HG02588 (cell line): ENCODE results near the gene C9orf153.

Source experiments
- ATAC-seq: cut with Tn5 transposase; IDR thresholded peaks from one replicate; pipeline ENCODE4 v1.9.1; 2021; ENCODE audit warnings: mild to moderate bottlenecking, moderate library complexity; ENCODE audit not compliant: unreplicated experiment

C9orf153 gene

GRCh38 chr9:86272221-86272620, 12.8 kb upstream of the C9orf153 start:
- ATAC-seq = no peak

GRCh38 chr9:86263876-86264275, 4.4 kb upstream of the C9orf153 start:
- ATAC-seq = no peak

DNA sequence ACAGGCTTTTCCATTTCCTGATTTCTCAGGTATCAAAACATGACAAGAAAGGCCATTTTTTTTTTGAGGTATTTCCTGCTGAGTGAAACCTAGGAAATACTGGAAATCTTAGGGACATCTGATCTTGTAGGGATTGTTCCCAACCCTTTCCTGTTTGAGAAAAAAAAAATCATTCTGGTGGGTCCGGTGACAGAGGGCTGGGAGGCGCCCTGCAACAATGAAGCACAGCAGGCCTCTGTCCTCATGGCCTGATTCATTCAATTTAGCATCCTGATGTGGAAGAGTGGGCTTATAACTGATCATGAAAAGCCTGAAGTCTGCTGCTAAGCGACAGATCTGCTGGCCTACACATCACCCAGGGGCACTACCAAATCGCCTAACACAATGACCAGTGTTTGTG, 3.0 kb upstream of the C9orf153 start:
- no peak for ATAC-seq

DNA sequence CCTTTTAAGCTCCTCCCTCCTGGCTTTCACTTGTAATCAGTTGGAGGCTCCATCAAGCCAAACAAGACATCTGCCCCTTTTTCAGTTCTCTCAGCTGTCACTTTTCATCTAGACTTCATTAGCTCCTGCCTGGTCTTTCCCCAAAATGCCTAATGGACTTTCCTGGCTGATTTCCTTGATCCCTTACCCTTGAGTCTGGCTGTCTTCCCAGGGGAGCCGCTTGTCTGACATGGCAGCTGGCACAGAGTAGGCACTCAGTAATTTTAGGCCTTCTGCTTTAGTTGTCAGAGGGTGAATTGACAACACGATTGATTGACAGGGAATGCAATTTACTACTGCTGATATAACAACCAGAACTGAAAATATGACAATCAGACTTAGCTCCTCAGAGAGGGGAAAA, 2.1 kb downstream of the C9orf153 start:
- no peak for ATAC-seq

GRCh38 chr9:86256653-86257052, 2.8 kb downstream of the C9orf153 start:
- ATAC-seq = no peak

DNA sequence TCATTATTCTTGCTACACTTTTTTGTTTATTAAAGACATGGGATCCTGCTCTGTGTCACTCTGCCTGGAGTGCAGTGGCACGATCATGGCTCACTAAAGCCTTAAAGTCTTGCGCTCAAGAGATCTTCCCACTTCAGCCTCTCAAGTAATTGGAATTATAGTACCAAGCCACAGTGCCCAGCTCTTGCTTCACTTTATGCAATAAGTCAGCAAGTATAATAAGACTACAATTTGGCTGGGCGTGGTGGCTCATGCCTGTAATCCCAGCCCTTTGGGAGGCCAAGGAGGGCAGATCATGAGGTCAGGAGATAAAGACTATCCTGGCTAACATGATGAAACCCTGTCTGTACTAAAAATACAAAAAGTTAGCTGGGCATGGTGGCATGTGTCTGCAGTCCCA, 5.9 kb downstream of the C9orf153 start:
- ATAC-seq = no peak

GRCh38 chr9:86252870-86253269, 6.6 kb downstream of the C9orf153 start:
- no peak for ATAC-seq

GRCh38 chr9:86250123-86250522, 9.3 kb downstream of the C9orf153 start:
- no peak for ATAC-seq

DNA sequence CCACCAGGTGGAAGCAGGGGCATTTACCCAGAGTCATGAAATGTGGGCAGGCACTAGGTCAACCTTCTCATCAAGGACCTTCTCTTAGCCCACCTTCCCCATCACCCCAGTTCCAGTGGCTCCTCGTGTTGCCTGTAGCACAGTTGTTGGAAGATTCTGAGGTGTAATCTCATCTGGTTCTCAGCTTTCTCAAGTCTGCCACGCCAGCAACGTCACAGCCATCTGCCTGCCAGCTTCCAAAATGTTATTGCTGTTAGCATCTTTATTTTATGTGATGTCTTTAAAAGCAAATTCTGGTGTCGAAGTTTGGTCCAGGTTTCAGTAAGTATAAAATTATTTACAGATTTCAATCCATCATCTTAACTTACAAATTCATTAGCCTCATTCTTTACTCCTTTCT, 10.7 kb downstream of the C9orf153 start:
- ATAC-seq = no peak

DNA sequence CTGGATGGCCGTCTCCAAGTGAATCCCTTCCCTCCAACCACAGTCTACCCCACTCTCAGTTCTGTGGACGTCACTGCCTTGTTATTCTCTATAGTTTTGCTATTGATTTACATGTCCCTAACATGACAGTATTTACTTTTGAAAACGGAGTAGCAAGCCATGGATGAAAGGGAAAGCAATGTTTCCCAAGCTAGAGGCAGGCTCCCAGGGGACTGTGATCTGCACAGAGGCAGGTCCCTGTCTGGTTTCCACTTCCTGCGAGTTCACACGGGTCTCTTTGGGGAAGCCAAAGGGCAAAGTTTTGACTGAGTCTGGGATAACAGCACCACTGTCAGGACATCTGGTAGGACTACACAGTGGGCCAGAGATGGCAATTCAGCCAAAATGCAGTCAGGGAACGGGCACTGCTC, 12.7 kb downstream of the C9orf153 start:
- peak; percentile 89 for ATAC-seq

- ATAC-seq = no peak
Observed at GRCh38 chr9:86242071-86242470, 17.4 kb downstream of the C9orf153 start.

DNA sequence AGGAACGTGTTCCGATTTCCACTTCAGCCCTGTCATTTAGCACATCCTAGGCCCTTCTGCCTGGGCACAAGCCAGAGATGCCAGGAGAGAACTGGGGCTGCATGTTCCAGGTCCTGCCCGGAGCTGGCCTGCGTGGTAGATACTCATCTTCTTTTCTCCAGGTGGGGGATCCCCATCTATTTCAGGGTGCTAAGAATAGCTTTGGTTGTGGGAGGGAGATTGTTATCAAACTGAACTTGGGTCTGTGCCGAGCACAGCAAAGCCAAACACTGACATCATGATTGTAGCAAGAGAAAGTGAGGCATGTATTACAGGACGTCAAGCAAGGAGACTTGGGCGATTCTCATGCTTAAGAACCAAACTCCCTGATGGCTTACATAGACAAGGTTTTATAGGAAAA, 18.2 kb downstream of the C9orf153 start:
- no peak for ATAC-seq

DNA sequence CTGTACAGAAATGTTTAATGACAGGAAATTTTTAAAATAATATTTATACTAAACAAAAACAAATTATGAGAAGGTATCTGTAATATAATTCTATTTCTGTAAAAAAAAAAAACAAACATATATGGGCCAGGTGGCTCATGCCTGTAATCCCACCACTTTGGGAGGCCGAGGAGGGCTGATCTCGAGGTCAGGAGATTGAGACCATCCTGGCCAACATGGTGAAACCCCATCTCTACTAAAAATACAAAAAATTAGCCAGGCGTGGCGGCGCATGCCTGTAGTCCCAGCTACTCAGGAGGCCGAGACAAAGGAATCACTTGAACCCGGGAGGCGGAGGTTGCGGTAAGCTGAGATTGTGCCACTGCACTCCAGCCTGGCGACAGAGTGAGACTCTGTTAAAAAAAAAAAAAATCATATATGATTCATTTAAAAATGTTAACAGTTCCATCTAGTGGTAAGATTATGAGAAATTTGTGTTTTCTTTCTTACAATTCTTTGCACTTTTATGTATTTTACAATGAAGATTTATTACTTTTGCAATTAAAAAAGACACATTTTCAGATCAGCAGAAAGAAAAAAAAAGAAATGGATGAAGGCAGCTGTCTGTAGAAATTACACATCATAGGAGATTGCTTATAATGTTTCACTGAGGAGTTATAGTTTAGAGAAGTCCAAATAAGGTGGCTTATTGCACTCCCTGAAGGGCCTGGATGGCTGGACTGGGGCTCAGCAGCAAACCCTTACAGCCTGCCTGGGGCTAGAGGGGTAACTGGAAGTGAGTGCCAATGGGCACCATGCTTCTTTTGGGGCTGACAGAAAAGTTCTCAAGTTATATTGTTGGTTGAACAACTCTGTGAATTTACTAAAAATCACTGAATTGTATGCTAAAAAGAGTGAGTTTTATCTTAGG, 20.3 kb downstream of the C9orf153 start:
- no peak for ATAC-seq

DNA sequence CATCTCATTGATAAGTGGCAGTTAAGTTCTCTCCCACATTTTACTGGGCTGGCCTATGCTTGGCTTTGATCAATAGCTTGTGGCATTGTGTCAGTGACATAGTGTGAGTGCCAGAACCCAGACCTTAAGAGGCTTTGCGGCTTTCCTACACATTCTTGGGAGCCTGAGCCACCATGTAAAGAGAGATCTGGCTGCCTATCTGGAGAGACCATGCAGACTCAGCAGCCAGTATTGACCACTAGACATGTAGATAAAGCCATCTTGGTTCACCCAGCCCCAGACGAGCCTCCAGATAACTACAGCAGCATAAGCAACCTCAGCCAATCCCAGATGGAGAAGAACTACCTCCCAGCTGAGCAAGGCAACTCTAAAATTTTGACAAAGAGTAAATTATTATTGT, 28.6 kb downstream of the C9orf153 start:
- ATAC-seq = no peak

DNA sequence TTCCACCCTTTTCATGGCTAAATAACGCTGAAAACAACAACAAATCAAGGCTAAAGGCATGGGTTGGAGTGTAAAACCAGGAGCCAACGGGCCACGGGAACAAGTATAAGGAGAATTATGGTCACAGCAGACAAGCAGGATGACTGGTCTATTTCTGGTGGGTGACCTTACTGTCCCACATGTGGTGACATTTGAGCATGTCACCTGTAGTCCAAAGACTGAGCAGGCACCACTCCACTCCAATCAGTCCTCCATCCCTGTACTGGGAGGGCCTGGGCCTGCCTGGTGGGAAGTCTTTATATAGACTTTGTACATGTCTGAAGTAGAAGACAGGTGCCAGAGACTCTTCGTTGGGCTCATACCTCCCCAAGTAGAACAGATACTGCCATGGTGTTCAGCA, 36.8 kb downstream of the C9orf153 start:
- no peak for ATAC-seq

GRCh38 chr9:86219606-86220005, 39.9 kb downstream of the C9orf153 start:
- no peak for ATAC-seq

GRCh38 chr9:86217076-86217755, 42.2 kb downstream of the C9orf153 start:
- no peak for ATAC-seq

DNA sequence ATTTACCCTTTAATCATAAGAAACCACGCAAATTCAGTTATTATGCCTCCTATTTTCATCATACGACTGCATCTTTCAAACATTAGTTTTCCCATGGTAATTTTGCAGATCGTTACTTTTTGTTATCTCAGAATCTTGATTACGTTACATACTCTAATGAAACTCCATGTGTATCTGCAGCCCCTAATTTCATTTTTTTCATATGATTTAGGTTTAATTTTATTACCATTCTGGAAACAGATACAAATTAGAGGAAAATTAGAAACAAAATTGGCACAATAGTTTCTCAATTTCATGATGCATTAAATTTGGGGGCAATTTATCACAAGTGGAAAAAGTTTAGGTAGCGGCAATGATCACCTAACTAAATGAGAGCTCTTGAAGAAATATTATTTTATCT, 52.3 kb downstream of the C9orf153 start:
- ATAC-seq = no peak

DNA sequence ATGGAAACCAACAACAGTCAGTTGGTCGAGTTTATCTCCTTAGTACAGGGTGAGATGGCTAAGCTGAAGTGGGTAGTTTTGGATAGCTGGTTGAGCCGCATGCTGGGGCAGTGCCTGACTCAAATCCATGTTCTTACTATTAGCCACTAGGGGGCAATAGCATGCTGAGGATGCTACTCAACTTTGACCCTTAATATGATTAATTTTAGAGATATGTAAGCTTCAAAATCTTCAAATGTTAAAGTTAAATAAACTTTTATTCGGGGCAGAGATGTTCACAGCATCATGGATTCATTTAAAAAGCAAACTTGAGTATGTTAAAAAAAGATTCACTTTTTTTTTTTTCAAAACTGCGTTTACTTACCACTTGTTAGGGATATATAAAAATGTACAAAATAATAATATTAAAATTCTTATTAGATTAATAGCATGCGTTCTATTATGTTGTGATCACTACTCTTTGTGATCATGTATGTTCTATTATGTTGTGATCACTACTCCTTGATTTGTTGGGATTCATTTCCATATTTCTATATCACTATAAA, 57.0 kb downstream of the C9orf153 start:
- ATAC-seq = peak; percentile 57

- no peak for ATAC-seq
Observed at GRCh38 chr9:86201474-86202337, 57.8 kb downstream of the C9orf153 start.

DNA sequence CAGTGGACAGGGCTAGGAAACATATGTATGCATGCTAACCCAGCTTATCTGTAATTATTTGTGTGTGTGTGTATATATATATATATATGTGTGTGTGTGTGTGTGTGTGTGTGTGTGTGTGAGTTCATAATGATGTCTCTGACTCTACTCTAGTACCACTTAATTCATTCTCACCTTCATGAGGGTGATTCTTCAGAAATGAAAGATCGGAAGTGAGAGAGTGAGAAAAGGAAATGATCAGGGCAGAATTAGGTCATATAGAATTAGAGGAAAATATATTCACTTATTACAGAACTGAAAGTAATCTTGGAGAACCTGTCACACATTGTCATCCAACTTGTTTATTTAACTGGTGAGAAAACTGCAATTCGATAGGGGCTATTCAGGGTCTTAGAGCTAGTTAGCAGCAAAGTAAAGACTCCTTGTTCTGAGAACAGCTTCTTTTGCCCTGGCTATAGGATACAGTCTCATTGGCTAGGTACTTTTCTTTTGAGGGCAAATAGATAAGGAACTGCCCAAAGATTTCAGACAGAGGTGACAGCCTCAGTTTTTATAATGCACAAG, 58.8 kb downstream of the C9orf153 start:
- ATAC-seq = no peak
